Measurements from ENCODE around the gene CFDP1.
"Not testable (repeated sequence)": the region's sequence is repeated elsewhere in the genome, so short reads cannot be mapped to it uniquely, and the experiment has no call there.

CFDP1 gene

DNA sequence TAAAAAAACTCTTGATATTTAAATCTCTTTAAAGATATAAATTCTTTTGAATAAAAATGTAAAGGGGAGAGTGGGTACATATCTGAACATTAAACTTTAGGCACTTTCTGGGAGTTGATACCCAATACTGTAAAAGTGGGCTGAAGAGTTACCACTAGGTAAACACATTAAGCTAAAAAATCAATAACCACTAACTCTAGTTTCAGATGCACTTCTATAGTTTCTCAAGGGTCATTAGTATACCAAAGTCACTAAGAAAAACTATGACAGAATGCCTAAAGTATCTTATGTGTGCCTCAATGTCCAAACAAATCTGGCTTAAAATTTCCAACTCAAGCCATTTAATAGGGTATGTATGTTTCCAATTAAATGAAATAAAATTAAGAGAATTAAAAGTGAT is 13.1 kb upstream of the CFDP1 start:
- no peak overlapping the region for H3K27ac Mint-ChIP-seq
- H3K4me1 Mint-ChIP-seq: no peaks in the 10 kb centered on the region
- H3K9me3 Mint-ChIP-seq: no peaks in the 10 kb centered on the region
- peaks cover 18% of the 10 kb centered on the region for H3K36me3 Mint-ChIP-seq
- CTCF ChIA-PET: interaction anchor here (0.7 to 1.8 kb wide), 2 partner anchors 17 to 19 kb away, joined by 3 to 7 read pairs; partner anchors contain the start of gene TMEM170A
- H3K4me3 Mint-ChIP-seq: no peak overlapping the region
- no peak for DNase-seq
- no peaks in the 10 kb centered on the region for H3K27me3 Mint-ChIP-seq

DNA sequence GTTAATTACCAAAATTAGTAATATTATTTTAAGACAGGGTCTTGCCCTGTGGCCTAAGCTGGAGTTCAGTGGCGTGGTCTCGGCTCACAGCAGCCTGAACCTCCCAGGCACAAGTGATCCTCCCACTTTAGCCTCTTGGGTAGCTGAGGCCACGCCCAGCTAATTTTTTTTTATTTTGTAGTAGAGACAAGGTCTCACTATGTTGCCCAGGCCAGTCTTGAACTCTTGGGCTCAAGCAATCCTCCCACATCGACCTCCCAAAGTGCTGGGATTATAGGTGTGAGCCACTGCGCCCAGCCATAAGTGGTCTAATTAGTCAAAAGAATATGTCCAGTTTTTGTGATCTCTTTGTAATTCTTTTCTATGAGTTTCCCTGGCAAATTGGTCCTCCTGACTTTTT is 12.0 kb upstream of the CFDP1 start:
- Mint-ChIP-seq H3K9me3 (no peaks in the 10 kb centered on the region), H3K27ac (no peak overlapping the region), H3K4me3 (no peak overlapping the region), H3K36me3 (peaks cover 11% of the 10 kb centered on the region), H3K4me1 (no peaks in the 10 kb centered on the region), H3K27me3 (no peaks in the 10 kb centered on the region)
- CTCF ChIA-PET: interaction anchor here (1.1 to 1.9 kb wide), 2 partner anchors 11 to 20 kb away, joined by 4 to 5 read pairs; no protein-coding TSS in a partner anchor
- DNase-seq: no peak

DNA sequence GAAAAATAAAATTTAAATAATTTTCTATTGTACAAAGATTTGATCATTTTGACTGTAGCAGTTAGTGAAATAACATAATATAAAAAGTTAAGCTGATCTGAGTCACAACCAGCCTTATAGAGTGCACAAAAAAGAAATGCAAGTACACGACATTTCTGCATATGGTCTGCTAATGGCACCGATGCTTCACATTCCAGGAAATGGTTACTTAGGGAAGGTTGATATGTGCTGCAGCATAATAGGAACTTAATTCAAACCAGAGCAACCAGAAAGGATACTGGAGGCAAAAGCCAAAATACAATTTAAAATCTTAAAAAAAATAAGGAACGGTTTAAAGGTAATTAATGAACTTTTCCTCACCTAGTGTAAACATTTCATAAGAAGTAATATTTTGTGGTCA is 10.0 kb upstream of the CFDP1 start:
- no peak overlapping the region for H3K4me3 Mint-ChIP-seq
- no peaks in the 10 kb centered on the region for H3K27me3 Mint-ChIP-seq
- DNase-seq: no peak
- peaks cover 7% of the 10 kb centered on the region for H3K36me3 Mint-ChIP-seq
- H3K9me3 Mint-ChIP-seq: no peaks in the 10 kb centered on the region
- H3K27ac Mint-ChIP-seq: no peak overlapping the region
- no peaks in the 10 kb centered on the region for H3K4me1 Mint-ChIP-seq
- CTCF ChIA-PET: no interaction called here

DNA sequence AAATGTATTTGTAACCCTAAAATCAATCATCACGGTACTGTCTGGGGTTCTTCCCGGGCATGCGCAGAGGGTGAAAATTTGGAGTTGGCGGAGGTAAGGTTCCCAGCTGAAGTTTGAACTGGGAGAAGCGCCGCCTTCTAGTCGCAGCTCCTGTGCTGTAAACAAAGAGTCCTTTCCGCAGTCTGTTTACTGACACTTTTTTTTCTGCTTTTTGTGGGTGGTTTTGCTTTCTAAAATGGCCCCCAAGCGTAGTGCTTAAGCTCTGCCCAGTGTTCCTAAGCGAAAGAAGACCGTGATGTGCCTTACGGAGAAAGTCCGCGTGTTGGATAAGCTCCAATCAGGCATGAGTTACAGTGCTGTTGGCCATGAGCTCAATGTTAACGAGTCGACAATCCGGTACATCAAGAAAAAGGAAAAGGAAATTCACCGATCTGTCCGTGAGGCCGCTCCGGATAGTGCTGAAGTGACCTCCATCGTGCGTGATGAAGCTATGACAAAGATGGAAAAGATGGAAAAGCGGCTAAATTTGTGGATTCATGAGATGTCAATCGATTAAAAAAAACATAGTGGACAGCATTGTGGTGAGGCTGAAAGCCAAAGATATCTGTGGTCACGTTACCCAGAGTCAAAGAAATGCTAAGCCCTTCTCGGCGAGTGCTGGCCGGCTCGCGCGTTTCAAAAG is 570 bp upstream of the CFDP1 start:
- peaks cover 2% of the 10 kb centered on the region for H3K9me3 Mint-ChIP-seq
- no peaks in the 10 kb centered on the region for H3K27me3 Mint-ChIP-seq
- CTCF ChIA-PET: interaction anchor here (0.7 to 1.5 kb wide), 8 partner anchors 11 to 210 kb away, joined by 3 to 6 read pairs (median 4); no protein-coding TSS in a partner anchor
- H3K4me1 Mint-ChIP-seq: peaks cover 36% of the 10 kb centered on the region
- peak overlapping the region; percentile 75 for H3K4me3 Mint-ChIP-seq
- H3K27ac Mint-ChIP-seq: peak overlapping the region; percentile 98
- peaks cover 7% of the 10 kb centered on the region for H3K36me3 Mint-ChIP-seq
- DNase-seq: peak; percentile 80

DNA sequence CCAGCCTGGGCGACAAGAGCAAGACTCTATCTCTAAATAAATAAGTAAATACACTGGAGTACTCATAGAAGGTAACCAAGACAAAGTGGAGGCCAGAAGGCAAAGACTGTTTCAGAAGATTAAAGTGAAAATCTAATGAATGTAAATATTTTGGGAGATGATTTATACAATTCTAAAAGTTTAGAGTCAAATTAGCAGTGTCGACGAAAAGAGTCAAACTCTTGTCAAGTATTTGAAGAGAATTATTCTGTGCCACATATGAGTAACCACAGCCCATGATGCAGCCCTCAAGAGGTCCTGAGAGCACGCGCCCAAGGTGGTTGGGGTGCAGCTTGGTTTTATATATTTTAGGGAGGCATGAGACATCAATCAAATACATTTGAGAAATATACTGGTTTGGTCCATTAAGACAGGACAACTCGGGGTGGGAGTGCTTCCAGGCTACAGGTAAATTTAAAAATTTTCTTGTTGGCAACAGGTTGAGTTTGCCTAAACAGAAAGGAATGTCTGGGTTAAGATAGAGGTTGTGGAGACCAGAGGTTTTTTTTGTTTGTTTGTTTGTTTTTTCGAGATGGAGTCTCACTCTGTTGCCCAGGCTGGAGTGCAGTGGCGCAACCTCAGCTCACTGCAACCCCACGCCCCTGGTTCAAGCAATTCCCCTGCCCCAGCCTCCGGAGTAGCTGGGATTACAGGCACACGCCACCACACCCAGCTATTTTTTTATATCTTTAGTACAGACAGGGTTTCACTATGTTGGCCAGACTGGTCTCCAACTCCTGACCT is 3.5 kb downstream of the CFDP1 start:
- Mint-ChIP-seq H3K36me3 (peaks cover 7% of the 10 kb centered on the region), H3K9me3 (no peaks in the 10 kb centered on the region), H3K27me3 (no peaks in the 10 kb centered on the region), H3K27ac (peak overlapping the region; percentile 19), H3K4me1 (peaks cover 32% of the 10 kb centered on the region), H3K4me3 (no peak overlapping the region)
- DNase-seq: no peak
- CTCF ChIA-PET: no interaction called here

DNA sequence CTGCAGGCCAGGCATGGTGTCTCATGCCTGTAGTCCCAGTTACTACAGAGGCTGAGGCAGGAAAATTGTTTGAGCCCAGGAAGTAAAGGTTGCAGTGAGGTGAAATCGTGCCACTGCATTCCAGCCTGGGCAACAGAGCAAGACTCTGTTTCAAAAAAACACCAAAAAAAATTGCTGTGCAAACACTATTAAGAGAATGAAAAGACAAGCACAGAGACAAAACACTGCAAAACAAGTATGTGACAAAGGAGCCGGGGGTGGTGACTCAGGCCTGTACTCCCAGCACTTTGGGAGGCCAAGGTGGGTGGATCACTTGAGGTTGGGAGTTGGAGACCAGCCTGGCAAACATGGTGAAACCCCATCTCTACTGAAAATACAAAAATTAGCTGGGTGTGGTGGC is 6.8 kb downstream of the CFDP1 start:
- H3K4me3 Mint-ChIP-seq, H3K9me3 Mint-ChIP-seq, H3K36me3 Mint-ChIP-seq, H3K27me3 Mint-ChIP-seq, DNase-seq, CTCF ChIA-PET, H3K27ac Mint-ChIP-seq: not testable (repeated sequence)
- peaks cover 20% of the 10 kb centered on the region for H3K4me1 Mint-ChIP-seq

DNA sequence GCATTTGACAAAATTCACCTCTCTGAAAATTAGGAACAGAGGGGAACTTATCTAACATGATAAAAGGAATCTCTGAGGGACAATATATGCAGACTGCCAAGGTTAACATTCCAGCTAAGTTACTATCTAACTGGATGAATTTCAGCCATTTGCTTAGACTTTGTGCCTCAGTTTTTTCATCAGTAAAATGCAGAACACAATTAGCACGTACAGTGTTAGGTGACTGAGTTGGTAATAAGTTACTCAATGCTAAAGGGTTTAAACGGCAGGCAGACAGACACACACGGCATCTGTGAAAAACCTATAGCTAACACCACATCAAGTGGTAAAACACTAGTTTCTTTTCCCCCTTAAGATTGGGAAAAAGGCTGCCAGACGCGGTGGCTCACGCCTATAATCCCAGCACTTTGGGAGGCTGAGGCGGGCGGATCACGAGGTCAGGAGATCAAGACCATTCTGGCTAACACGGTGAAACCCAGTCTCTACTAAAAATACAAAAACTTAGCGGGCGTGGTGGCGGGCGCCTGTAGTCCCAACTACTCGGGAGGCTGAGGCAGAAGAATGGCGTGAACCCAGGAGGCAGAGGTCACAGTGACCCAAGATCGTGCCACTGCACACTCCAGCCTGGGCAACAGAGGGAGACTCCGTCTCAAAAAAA is 9.1 kb downstream of the CFDP1 start:
- H3K4me1 Mint-ChIP-seq: peaks cover 21% of the 10 kb centered on the region
- H3K27me3 Mint-ChIP-seq: not testable (repeated sequence)

DNA sequence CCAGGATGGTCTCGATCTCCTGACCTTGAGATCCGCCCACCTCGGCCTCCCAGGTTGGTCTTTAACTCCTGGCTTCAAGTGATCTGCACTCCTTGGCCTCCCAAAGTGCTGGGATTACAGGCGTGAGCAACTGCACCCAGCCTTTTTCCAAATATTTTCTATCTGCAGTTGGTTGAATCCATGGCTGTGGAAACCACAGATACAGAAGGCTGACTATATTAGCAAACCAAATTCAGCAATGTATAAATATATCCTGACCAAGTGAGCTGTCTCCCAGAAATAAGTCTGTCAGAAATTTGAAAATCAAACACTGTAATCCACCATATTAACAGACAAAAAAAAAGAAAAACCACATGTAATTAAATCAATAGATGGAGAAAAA is 9.6 kb downstream of the CFDP1 start:
- no peak for DNase-seq
- Mint-ChIP-seq H3K27ac (no peak overlapping the region), H3K9me3 (no peaks in the 10 kb centered on the region), H3K27me3 (no peaks in the 10 kb centered on the region), H3K4me1 (peaks cover 22% of the 10 kb centered on the region), H3K4me3 (no peak overlapping the region), H3K36me3 (no peaks in the 10 kb centered on the region)
- CTCF ChIA-PET: no interaction called here

More for the DNA sequence above, 9.1 kb downstream of the CFDP1 start:
- CTCF ChIA-PET: interaction anchor here (0.6 kb wide), 1 partner anchor 225 kb away, joined by 3 read pairs; no protein-coding TSS in a partner anchor
- not testable (repeated sequence) for H3K4me3 Mint-ChIP-seq, H3K9me3 Mint-ChIP-seq, DNase-seq, H3K36me3 Mint-ChIP-seq, H3K27ac Mint-ChIP-seq

DNA sequence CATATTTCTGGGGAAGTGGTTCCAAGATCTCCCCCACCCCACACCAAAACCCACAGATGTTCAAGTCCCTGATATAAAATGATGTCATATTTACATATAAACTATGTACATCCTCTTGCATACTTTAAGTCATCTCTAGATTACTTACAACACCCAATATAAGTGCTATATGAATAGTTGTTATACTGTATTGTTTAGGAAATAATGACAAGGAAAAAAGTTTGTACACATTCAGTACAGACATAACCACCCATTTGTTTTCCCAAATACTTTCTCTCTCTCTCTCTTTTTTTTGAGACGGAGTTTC is 11.5 kb downstream of the CFDP1 start:
- Mint-ChIP-seq H3K36me3 (no peaks in the 10 kb centered on the region), H3K27me3 (no peaks in the 10 kb centered on the region), H3K4me1 (peaks cover 25% of the 10 kb centered on the region), H3K9me3 (no peaks in the 10 kb centered on the region), H3K4me3 (no peak overlapping the region), H3K27ac (no peak overlapping the region)
- no peak for DNase-seq
- CTCF ChIA-PET: no interaction called here

DNA sequence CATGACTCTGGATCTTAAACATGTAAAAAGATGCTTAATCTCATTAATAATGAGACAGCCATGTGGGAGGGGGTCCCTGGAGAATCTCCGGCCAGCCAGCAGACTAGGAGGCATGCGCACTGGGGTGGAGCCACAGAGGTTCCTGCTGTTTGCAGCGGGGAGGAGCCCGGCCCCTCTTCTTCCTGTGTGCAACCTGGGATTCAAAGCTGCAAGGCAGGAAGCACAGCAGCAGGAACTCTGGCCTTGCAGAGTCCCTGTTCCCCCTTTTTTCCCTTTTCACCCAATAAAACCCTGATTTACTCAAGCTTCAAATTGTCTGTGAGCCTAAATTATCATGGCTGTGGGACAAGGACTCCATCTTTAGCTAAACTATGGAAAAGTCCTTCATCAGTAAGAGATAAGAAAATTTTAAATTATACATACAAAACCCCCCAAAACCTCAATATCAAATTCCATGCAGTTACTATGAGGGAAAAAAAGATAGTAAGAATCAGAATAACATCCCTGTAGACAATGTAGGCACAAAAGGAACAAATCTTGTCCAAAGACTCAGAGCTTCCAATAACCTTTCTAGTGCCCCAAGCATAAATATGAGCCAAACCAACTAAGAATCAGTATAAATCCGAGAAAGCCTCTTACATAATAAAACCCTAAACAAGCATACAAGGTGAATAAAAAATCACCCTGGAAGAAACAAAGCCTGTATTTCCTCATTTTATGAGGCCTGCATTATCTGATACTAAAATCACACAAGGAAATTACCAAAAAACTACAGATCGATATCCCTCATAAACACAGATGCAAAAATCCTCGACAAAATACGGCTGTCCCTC is 12.1 kb downstream of the CFDP1 start:
- DNase-seq: peak; percentile 32
- CTCF ChIA-PET: interaction anchor here (0.9 to 1.2 kb wide), 2 partner anchors 12 to 44 kb away, joined by 3 to 4 read pairs; partner anchors contain the start of genes CFDP1 and TMEM170A
- H3K27me3 Mint-ChIP-seq: no peaks in the 10 kb centered on the region
- H3K4me3 Mint-ChIP-seq: peak overlapping the region; percentile 28
- no peaks in the 10 kb centered on the region for H3K9me3 Mint-ChIP-seq
- peaks cover 25% of the 10 kb centered on the region for H3K4me1 Mint-ChIP-seq
- peak overlapping the region; percentile 39 for H3K27ac Mint-ChIP-seq
- H3K36me3 Mint-ChIP-seq: no peaks in the 10 kb centered on the region

DNA sequence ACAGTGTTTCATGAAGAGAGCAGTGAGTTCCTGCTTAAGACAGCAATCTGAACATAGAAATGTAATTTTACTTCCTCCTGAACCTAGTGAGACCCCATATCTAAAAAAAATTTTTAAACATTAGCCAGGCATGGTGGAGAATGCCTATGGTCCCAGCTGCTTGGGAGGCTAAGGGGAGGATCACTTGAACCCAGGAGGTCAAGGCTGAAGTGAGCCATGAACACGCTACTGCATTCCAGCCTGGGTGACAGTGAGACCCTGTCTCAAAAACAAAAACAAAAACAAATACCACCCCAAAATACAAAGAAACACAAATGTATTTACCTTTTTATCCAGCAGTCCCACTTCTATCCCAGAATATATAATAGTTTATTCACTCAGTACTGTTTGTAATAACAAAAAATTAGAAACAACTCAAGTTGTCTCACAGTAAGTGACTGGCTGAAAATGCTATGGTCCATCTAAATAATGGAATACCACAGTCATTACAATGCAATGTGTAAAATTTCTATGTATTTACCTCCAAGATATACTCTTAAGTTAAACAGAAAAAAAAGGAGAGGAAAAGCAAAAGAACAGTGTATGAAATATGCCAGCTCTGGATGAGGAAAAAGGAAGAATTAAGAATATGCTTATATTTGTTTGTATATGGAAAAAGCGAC is 16.3 kb downstream of the CFDP1 start:
- no peak for DNase-seq
- no peaks in the 10 kb centered on the region for H3K9me3 Mint-ChIP-seq
- peaks cover 4% of the 10 kb centered on the region for H3K36me3 Mint-ChIP-seq
- CTCF ChIA-PET: no interaction called here
- peaks cover 21% of the 10 kb centered on the region for H3K4me1 Mint-ChIP-seq
- no peak overlapping the region for H3K27ac Mint-ChIP-seq
- H3K27me3 Mint-ChIP-seq: no peaks in the 10 kb centered on the region
- H3K4me3 Mint-ChIP-seq: no peak overlapping the region

DNA sequence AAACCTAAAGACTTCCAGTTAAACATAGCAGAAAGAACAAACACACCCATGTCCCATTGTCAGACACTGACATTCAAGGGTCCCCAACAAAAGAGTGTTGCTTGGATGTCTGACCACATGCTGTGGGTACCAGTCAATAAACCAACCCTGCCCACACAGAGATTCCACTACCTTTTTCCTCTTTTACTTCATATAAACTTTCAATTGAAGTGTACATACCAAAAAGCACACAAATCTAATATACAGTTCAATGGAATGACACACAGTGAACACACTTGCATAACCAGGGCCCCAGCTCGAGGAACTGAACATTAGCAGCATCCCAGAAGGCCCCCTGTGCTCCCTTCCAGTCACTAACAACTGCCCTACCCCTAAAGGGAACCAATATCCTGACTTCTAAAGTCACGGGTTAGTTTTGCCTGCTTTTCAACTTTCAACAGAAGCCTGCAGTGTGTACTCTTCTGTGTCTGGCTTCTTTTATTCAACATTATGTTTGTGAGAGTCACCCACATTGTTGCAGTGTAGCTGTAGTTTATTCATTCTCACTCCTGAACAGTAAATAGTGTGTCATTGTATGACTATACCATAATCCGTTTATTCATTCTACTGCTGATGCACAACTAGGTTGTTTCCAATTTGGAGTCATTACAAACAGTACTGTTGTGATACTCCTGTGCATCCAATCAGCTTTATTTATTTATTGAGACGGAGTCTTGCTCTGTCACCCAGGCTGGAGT is 18.0 kb downstream of the CFDP1 start:
- Mint-ChIP-seq H3K4me1 (peaks cover 8% of the 10 kb centered on the region), H3K27me3 (no peaks in the 10 kb centered on the region), H3K27ac (no peak overlapping the region), H3K36me3 (peaks cover 5% of the 10 kb centered on the region), H3K9me3 (no peaks in the 10 kb centered on the region), H3K4me3 (no peak overlapping the region)
- no peak for DNase-seq
- CTCF ChIA-PET: no interaction called here

DNA sequence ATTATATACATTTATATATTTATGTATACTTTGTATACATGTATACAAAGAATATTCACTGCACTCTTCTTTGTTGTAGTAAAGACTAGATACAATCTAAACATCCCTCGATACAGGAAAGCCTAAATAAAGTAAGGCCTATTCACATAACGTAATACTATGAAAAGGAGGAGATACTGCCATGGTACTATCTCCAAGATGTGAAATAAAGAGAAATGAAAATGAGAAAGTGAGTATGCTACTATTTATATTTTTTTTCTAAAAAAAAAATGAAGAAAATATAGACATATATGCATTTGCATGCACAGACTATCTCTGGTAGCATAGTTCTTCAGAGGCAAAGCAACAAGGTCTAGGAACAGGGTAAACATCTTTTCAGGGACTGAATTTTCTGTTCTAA is 19.4 kb downstream of the CFDP1 start:
- Mint-ChIP-seq H3K27ac (no peak overlapping the region), H3K36me3 (peaks cover 11% of the 10 kb centered on the region), H3K4me3 (no peak overlapping the region), H3K27me3 (no peaks in the 10 kb centered on the region), H3K9me3 (no peaks in the 10 kb centered on the region), H3K4me1 (peaks cover 4% of the 10 kb centered on the region)
- no peak for DNase-seq
- CTCF ChIA-PET: no interaction called here
